ENCODE results near the gene DLG5.

Gene DLG5, protein sequence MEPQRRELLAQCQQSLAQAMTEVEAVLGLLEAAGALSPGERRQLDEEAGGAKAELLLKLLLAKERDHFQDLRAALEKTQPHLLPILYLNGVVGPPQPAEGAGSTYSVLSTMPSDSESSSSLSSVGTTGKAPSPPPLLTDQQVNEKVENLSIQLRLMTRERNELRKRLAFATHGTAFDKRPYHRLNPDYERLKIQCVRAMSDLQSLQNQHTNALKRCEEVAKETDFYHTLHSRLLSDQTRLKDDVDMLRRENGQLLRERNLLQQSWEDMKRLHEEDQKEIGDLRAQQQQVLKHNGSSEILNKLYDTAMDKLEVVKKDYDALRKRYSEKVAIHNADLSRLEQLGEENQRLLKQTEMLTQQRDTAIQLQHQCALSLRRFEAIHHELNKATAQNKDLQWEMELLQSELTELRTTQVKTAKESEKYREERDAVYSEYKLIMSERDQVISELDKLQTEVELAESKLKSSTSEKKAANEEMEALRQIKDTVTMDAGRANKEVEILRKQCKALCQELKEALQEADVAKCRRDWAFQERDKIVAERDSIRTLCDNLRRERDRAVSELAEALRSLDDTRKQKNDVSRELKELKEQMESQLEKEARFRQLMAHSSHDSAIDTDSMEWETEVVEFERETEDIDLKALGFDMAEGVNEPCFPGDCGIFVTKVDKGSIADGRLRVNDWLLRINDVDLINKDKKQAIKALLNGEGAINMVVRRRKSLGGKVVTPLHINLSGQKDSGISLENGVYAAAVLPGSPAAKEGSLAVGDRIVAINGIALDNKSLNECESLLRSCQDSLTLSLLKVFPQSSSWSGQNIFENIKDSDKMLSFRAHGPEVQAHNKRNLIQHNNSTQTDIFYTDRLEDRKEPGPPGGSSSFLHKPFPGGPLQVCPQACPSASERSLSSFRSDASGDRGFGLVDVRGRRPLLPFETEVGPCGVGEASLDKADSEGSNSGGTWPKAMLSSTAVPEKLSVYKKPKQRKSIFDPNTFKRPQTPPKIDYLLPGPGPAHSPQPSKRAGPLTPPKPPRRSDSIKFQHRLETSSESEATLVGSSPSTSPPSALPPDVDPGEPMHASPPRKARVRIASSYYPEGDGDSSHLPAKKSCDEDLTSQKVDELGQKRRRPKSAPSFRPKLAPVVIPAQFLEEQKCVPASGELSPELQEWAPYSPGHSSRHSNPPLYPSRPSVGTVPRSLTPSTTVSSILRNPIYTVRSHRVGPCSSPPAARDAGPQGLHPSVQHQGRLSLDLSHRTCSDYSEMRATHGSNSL (N-terminal part only)

DNA sequence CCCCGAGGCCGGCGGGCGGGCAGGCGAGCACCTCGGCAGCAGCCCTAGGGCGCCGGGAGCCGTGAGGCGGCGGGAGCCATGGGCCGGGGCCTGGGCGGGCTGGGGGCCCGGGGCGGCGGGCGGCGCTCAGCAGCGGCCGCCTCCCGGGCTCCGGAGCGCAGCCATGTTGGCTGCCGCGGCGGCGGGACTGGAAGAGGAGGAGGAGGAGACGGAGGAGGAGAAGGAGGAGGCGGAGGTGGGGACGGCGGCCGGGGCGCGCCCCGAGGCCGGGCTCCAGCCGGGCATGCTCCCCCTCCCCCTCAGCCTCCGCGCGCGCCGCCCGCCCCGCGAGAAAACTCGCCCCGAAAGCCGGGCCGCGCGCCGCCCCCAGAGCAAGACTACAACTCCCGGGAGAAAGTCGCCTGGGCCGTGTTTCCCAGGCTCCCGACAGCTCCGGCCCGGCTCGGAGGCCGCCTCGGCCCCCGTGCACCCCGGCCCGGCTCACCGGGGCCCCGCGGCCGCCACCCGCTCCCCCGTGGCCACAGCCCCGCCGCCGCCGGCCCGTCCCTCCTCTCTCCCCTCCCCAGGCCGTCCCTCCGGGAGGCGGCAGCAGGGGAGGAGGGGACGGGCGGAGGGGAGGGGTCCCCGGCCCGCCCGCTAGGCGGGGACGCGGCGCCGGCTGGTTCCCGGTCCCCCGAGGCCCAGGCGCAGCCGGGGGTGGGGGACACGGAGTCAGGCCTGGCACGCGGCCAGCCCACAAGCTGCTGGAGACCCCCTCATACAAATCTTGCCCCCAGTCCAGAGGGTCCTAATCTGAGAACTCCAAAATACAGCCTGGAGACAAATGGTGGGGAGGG, at the start of gene DLG5:
Gene DLG5 (minus strand): TSS at position 190 of the 836 bp plus-strand sequence. CDS start 235 bp downstream, outside the sequence.
- peak within 1 kb of the TSS; percentile 85 for H3K4me3 ChIP-seq (ENCODE audit: low read depth, low read length)
- TF ChIP-seq, protein P1, sequence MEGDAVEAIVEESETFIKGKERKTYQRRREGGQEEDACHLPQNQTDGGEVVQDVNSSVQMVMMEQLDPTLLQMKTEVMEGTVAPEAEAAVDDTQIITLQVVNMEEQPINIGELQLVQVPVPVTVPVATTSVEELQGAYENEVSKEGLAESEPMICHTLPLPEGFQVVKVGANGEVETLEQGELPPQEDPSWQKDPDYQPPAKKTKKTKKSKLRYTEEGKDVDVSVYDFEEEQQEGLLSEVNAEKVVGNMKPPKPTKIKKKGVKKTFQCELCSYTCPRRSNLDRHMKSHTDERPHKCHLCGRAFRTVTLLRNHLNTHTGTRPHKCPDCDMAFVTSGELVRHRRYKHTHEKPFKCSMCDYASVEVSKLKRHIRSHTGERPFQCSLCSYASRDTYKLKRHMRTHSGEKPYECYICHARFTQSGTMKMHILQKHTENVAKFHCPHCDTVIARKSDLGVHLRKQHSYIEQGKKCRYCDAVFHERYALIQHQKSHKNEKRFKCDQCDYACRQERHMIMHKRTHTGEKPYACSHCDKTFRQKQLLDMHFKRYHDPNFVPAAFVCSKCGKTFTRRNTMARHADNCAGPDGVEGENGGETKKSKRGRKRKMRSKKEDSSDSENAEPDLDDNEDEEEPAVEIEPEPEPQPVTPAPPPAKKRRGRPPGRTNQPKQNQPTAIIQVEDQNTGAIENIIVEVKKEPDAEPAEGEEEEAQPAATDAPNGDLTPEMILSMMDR (IDR thresholded peaks at IDR 0.05; ENCODE audit: low read depth, low read length), result no peak

DNA sequence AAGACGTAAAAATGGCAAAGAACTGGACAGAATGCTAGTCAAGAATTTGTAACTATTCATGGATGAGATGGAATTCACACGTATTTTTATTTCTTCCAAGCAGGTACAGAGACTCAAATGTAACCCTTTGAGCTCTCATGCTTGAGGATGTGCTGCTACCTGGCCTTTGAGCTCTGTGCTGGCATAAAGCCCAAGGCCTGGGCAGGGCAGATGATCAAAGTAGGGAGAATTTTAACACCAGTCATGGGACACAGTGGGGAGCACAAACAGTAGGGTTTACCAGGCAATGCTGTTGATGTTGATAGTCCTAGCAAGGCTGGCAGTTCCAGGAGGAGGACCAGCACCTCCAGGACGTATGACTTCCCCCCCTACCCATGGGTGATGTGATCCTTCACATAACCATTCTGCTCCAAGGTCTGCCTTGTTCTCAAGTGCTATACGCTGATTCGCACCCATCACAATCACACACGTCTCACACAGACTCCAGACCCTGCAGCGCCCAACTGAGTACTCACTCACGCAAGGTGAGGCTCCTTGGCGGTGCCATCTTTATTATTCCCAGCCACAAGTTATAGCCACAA, 48.6 kb upstream of the DLG5 start:
- H3K4me3 ChIP-seq (ENCODE audit: low read depth, low read length), result no peak overlapping the region
- TF ChIP-seq, protein P1 (IDR thresholded peaks at IDR 0.05; ENCODE audit: low read depth, low read length), result no peak

DNA sequence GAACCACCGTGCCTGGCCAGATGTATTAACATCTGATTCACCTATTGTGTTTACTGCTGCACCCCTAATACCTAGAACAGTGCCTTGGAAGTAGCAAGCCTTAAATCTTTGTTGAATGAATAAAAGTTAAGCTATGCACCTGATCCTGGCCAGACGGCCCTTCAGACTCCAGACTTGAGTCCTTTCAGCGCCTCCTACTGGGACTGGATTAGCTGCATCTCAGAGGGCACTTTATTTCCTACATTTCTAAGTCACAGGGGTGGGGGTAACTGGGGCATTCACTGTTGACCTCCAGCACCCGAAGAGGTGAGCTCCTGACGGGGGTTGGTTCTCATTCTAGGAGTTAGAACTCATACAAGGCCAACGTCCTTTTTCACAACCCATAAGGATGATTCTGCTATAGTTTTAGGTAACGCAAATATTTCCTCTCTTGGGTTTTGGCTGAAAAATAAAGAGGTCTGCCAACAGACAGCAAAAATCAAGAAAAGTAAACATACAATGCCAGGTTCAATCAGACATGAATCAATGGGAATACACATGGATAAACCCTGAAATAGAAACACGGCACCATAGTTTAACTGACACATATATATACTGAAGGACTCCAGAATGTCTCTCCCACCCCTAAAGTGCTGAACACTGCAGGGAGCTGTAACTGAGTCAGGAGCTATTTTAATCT, 48.0 kb upstream of the DLG5 start:
- H3K4me3 ChIP-seq (ENCODE audit: low read depth, low read length), result no peak overlapping the region

DNA sequence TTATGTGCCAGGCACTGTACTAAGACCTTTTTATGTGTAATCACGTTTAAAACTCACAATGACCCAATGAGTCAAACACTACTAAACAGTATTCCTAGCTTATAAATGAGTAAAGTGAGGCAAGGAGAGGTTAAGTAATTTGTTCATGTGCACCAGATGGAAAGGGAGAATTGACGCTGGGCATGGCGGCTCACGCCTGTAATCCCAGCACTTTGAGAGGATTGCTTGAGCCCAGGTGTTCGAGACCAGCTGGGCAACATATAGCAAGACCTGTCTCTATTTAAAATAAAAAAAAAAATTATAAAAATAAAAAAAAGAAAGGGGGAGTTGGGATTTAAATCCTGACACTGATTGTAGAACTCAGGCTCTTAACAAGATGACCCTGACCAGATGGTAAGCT, 46.7 kb upstream of the DLG5 start:
- TF ChIP-seq, protein P1 (IDR thresholded peaks at IDR 0.05; ENCODE audit: low read depth, low read length), result no peak
- H3K4me3 ChIP-seq (ENCODE audit: low read depth, low read length), result no peak overlapping the region

More for the DNA sequence above, 48.0 kb upstream of the DLG5 start:
- TF ChIP-seq, protein P1 (IDR thresholded peaks at IDR 0.05; ENCODE audit: low read depth, low read length), result peak; percentile 51

DNA sequence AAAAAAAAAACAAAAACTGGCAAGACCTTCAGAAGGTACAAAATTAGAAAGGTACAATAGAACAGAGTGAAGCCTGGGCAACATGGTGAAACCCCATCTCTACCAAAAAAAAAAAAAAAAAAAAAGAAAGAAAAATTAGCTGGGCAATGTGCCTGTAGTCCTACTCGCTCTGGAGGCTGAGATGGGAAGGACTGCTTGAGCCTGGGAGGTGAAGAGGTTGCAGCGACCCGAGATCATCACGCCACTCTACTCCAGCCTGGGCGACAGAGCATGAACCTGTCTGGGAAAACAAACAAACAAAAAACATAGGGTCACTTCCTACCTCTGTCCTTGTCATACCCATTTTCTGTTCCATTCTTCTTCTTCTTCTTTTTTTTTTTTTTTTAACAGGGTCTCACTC, 45.6 kb upstream of the DLG5 start:
- TF ChIP-seq, protein P1 (IDR thresholded peaks at IDR 0.05; ENCODE audit: low read depth, low read length), result no peak
- H3K4me3 ChIP-seq (ENCODE audit: low read depth, low read length), result no peak overlapping the region

DNA sequence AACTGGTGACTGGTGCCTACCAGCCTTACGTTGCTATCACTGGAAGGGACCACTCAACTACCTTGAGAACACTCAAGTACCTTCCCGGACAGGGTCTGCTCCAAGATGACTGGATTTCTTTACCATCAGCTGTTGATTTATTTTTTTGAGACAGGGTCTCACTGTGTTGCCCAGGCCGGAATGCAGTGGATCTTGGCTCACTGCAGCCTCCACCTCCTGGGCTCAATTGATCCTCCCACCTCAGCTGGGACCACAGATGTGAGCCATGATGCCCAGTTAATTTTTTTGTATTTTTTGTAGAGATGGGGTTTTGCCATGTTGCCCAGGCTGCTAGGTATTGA, 45.2 kb upstream of the DLG5 start:
- TF ChIP-seq, protein P1 (IDR thresholded peaks at IDR 0.05; ENCODE audit: low read depth, low read length), result no peak
- no peak overlapping the region for H3K4me3 ChIP-seq (ENCODE audit: low read depth, low read length)
